HG02938 (cell line): ENCODE data around the gene OPN4.

Source experiments
- ATAC-seq: cut with Tn5 transposase; IDR thresholded peaks from one replicate; pipeline ENCODE4 v1.9.1; 2021; ENCODE audit warnings: mild to moderate bottlenecking, moderate library complexity; ENCODE audit not compliant: unreplicated experiment

Gene OPN4

GRCh38 chr10:86677374-86677773 lies 23.0 kb downstream of the OPN4 start:
- no peak for ATAC-seq

- peak; percentile 42 for ATAC-seq
Observed at GRCh38 chr10:86678999-86679792, 24.8 kb downstream of the OPN4 start.

- no peak for ATAC-seq
Observed at GRCh38 chr10:86681047-86681446, 26.7 kb downstream of the OPN4 start.

- ATAC-seq, result no peak
Observed at GRCh38 chr10:86681722-86682386, 27.5 kb downstream of the OPN4 start.

- ATAC-seq, result no peak
Observed at GRCh38 chr10:86682675-86683074, 28.3 kb downstream of the OPN4 start.

GRCh38 chr10:86684331-86685097 lies 30.2 kb downstream of the OPN4 start:
- ATAC-seq, result no peak

- ATAC-seq, result no peak
Observed at GRCh38 chr10:86685416-86685815, 31.1 kb downstream of the OPN4 start.

- no peak for ATAC-seq
Observed at GRCh38 chr10:86685893-86686632, 31.7 kb downstream of the OPN4 start.

- no peak for ATAC-seq
Observed at GRCh38 chr10:86686972-86687371, 32.6 kb downstream of the OPN4 start.

GRCh38 chr10:86687750-86688149 lies 33.4 kb downstream of the OPN4 start:
- ATAC-seq, result no peak

- ATAC-seq, result peak; percentile 75
Observed at GRCh38 chr10:86688398-86688921, 34.1 kb downstream of the OPN4 start.

- no peak for ATAC-seq
Observed at GRCh38 chr10:86689146-86689545, 34.8 kb downstream of the OPN4 start.

GRCh38 chr10:86690231-86690630 lies 35.9 kb downstream of the OPN4 start:
- ATAC-seq, result no peak

GRCh38 chr10:86690657-86691084 lies 36.3 kb downstream of the OPN4 start:
- ATAC-seq, result no peak

GRCh38 chr10:86691333-86692022 lies 37.1 kb downstream of the OPN4 start:
- no peak for ATAC-seq

GRCh38 chr10:86692023-86692514 lies 37.7 kb downstream of the OPN4 start:
- ATAC-seq, result no peak

GRCh38 chr10:86692664-86693063 lies 38.3 kb downstream of the OPN4 start:
- no peak for ATAC-seq

- ATAC-seq, result no peak
Observed at GRCh38 chr10:86693275-86693674, 38.9 kb downstream of the OPN4 start.

- ATAC-seq, result no peak
Observed at GRCh38 chr10:86693721-86694369, 39.5 kb downstream of the OPN4 start.
